GM20000 (cell line): ENCODE data around the gene PLCXD3.

Experiments used
- DNase-seq: peaks from one replicate; pipeline ENCODE4 v3.0.0; 2012; ENCODE audit warnings: low spot score
- TF ChIP-seq, protein P1 (sequence below): IDR thresholded peaks from 2 replicates; pipeline ENCODE4 v1.5.1; 2012; ENCODE audit warnings: mild to moderate bottlenecking, control low read depth; ENCODE audit errors: extremely low read depth, missing control alignments

PLCXD3 gene

DNA sequence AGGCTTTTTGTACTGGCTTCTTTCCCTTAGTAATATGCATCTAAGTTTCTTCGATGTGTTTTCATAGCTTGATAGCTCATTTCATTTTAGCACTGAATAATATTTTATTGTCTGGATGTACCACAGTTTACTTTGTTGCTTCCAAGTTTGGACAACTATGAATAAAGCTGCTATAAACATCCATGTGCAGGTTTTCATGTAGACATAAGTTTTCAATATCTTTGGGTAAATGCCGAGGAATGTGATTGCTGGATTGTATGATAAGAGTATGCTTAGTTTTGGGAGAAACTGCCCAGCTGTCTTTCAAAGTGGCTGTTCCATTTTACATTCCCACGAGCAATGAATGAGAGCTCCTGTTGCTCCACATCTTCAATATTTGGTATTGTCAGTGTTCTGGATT lies 84.7 kb downstream of the PLCXD3 start:
- TF ChIP-seq, protein P1, sequence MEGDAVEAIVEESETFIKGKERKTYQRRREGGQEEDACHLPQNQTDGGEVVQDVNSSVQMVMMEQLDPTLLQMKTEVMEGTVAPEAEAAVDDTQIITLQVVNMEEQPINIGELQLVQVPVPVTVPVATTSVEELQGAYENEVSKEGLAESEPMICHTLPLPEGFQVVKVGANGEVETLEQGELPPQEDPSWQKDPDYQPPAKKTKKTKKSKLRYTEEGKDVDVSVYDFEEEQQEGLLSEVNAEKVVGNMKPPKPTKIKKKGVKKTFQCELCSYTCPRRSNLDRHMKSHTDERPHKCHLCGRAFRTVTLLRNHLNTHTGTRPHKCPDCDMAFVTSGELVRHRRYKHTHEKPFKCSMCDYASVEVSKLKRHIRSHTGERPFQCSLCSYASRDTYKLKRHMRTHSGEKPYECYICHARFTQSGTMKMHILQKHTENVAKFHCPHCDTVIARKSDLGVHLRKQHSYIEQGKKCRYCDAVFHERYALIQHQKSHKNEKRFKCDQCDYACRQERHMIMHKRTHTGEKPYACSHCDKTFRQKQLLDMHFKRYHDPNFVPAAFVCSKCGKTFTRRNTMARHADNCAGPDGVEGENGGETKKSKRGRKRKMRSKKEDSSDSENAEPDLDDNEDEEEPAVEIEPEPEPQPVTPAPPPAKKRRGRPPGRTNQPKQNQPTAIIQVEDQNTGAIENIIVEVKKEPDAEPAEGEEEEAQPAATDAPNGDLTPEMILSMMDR: no peak
- no peak for DNase-seq

- TF ChIP-seq, protein P1: no peak
- DNase-seq: no peak
Measured at GRCh38 chr5:41420492-41421067, 89.8 kb downstream of the PLCXD3 start.

DNA sequence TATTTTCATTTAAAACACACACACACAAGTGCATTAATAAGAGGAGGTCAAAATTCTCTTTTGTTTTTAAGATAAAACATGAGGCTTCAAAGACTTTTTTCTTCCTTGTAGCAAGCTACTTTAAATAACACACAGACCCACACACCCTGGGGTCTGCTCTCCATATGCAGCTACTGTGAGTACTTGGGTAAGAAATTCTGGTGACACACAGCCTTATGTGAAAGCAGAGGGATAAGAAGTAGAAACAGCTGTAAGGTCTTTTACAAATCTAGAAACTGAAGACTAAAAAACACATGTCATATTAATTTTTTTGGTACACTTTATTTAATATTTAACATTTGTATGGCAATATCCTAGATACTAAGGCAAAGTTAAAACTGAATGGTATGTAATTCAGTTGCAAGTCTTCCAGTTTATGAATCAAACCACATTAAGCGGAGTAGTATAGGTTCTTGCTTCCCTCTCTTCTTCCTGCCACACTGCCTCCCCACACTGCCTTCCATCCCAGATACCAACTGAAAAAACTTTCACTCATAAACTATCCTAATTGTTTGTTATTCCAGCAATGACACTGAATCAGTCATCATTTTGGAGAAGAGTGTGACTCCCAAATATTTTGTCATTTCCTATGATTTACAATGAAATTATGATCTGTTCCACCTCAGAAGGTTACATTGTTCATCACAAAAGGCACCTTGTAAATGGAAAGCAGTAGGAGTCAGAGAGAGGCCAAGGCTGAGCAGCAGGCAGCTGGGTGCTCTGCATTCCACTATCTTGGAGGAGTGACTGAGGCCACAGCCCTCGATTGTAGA lies 92.0 kb downstream of the PLCXD3 start:
- no peak for DNase-seq
- TF ChIP-seq, protein P1: no peak

- no peak for DNase-seq
- TF ChIP-seq, protein P1: no peak
Measured at GRCh38 chr5:41416336-41416735, 94.1 kb downstream of the PLCXD3 start.

DNA sequence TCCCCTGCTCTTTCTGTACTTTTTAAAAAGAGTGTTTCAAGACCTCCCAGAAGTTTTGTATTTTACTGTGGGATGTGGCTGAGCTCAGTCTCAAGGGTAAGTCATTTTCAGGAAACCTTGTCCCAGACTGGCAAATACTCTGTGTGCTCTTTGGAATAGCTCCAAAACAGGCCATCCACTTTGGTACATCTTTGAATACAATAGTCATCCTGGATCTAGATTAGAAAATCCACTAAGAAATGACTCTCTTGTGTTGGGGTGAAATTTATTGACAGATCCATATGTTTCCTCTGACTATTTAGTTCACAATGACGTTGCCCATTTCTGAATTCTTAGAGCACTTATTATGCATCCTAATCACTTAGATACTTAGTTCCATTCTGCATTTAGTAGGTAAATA lies 95.2 kb downstream of the PLCXD3 start:
- no peak for DNase-seq
- TF ChIP-seq, protein P1: no peak

- DNase-seq: no peak
- TF ChIP-seq, protein P1: no peak
Measured at GRCh38 chr5:41414598-41414997, 95.8 kb downstream of the PLCXD3 start.

- TF ChIP-seq, protein P1: no peak
- no peak for DNase-seq
Measured at GRCh38 chr5:41413074-41413473, 97.3 kb downstream of the PLCXD3 start.
